GM19099 (cell line): ENCODE data around the gene PGAM2.

Experiments used
- POLR2A ChIP-seq: IDR thresholded peaks from 3 replicates; pipeline ENCODE4 v1.6.1; 2011; ENCODE audit warnings: low read depth; ENCODE audit not compliant: insufficient read length; ENCODE audit errors: extremely low read depth

The PGAM2 gene

DNA sequence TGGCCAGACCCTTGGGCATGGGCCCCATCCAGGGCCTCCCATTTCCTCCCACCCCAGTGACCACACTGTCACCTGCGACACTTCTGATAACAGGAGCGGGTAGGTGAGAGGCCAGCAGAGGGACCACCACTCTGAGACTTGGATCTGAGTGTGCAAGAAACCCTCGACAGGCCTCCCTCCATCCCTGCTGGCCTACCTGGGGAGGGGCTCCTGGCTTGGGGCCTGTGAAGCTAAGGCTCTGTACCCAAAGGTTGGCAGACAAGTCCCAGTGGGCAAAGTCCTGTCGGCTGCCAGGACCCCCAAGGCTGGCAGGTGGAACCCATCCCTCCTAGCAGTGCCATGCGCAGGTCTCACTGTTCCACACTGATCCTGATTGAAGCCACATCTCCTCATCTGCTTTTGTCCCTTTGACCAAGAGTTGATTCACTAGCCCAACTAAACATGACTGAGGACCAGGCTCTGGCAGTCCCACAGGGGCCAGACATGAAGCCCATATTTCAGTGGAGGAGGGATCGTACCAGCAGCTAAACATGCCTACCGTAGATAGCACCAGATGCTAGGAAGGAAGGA is 1.2 kb upstream of the PGAM2 start:
- no peak for TF ChIP-seq POLR2A

DNA sequence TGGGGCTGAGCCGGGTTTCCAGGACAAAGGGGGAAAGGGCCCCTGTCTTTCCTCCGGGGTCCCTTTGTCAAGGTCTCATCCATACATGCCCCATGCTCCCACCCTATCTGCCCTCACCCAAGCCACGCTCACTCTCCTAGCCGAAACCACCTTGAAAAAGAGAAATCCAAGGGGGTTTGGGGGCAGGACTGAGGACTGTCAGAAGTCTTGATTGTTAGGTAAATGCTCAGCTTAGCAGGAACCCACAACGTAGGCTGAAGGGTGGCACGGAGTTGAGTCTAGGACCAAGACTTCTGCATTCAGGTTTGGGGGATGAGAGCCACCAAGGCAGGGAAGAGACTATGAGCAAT is 719 bp upstream of the PGAM2 start:
- TF ChIP-seq POLR2A, result peak; percentile 28

DNA sequence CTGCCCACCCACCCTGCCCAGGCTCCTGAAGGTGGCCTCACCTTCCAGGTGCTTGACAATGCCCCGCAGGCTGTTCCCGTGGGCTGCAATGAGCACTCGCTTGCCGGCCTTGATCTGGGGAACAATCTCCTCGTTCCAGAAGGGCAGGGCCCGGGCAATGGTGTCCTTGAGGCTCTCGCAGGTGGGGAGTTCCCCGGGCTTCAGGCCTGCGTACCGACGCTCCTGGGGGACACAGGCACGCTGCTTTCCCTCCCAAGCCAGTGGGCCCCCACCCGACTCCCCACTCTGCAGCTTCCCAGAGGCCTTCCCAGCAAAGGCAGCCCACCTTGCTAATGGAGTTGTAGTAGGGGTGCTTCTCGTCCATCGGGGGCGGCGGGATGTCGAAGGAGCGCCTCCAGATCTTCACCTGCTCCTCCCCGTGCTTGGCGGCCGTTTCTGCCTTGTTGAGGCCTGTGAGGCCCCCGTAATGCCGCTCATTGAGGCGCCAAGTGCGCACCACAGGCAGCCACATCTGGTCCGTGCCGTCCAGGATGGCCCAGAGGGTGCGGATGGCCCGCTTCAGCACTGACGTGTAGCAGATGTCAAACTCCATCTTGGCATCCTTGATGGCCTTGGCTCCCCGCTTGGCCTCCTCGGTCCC is 456 bp downstream of the PGAM2 start:
- TF ChIP-seq POLR2A, result no peak

DNA sequence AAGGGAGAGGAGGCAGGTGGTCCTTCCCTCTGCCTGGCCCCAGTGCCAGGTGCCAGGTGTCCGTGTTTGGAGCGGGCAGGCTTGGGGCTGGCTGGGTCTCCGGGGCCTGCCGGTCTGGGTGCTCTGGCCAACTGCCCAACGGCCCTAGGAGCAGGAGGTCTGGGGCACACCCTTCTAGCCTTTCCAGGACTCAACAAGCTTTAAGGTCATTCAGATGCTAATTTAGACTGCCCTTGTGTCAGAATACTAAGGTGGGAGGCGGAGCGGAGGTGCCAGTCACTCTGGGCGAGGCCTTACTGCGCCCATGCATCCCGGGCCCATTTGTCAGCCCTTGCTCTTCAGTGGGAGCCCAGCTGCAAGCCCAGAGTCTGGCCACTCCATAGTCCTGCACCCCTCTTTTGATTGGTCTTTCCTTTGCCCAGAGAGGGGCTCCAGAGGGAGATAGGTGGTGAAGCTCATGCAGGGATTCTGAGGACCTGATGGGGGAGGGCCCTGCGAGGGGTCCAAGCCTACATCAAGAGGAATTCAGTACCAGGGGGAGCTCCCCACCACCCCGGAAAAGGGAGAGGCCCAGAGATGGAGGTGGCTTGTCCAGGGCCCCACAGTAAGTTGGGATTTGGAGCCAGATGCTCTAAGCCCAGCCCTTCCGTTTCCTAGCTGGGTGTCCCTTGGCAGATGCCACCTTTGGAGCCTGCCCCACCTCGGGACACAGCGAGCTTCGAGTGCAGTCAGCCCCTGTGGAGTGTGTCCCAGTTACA is 1.3 kb downstream of the PGAM2 start:
- peak; percentile 2 for TF ChIP-seq POLR2A

DNA sequence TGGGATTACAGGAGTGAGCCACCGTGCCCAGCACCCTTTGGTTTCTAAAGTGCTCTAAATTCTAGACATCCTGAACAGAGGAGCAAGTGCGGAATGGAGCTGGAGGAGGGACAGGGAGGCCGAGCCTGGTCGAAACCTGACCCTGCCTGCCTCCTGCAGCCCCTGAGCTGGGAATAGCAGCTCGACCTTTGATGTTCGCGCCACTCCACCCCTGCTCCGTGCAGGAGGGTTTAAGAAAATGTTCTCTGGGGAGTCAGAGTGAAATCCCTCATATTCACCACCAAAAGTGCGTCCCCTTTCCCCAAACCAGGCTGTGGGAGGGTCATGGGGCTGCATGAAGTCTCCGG is 1.8 kb downstream of the PGAM2 start:
- no peak for TF ChIP-seq POLR2A

DNA sequence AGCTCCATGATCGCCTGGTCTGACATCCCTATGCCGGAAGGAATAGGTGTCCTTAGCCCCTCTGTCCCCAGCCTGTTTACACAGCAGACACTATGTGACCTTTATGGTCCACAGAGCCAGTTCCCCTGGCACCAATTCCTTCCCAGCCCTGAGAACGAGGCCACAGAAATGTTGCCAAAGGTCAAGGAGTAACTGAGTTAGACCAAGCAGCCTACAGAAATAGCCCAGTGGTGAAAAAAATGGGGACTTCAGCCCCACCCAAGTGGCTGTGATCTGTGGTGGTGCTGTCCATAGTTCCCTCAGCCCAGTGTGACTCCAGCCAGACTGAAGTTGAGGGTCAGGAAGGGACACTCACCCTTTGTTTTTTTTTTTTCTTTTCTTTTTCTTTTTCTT is 2.5 kb downstream of the PGAM2 start:
- no peak for TF ChIP-seq POLR2A

DNA sequence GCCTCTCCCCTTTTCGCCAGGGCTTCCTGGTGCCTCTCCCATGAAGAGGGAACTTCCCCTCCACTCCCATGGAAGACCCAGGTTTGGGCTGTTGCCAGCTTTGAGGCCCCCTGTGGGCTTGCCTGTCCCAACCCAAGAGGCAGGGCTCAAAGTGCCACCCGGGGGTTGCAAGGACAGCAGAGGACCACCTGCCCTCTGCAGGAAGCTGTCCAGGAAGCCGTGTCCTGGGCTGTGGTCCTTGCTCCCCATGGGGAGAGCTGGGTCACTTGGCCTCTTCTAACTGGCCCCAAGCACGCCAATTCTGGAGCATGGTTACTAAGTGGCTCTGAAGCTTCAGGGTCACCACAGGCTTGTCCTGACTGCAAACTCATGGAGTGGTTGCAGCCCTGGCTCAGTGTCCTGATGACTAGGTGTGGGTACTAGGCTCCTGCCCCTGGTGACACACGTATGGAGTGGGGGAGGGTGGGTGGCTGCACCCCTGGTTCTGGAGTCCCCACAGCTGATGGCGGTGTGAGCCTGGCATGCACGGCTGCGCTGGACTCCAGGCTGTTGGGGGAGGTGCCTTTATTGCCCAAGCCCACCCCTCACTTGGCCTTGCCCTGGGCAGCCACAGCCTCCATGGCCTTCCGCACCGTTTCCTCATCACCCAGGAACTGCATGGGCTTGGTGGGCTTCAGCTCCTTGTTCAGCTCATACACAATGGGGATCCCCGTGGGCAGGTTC is 3.0 kb downstream of the PGAM2 start:
- TF ChIP-seq POLR2A, result no peak

DNA sequence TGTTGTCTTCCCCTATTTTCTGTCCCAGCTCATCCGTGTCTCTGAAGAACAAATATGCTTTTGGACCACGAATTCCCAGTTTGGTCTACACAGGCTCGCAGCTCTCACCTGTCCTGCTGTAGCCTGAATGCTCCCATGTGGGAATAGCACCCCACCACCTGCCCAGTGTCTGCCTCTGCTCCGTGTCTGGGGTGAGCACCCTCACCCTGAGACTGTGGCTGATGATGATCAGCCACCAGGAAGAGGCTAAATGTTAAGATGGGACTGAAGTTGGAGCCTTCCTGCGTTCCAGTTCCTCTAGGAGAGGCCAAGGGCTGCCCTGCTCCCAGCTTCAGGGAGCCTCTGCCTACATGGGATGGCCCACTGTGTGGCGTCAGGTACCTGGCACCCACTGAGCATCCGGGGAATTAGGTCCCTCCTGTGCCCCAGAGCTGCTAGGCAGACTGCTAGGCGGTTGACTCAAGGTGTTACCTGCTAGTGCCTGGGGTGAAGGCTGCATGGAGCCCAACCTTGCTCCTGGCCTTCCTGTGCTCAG is 3.7 kb downstream of the PGAM2 start:
- TF ChIP-seq POLR2A, result no peak

DNA sequence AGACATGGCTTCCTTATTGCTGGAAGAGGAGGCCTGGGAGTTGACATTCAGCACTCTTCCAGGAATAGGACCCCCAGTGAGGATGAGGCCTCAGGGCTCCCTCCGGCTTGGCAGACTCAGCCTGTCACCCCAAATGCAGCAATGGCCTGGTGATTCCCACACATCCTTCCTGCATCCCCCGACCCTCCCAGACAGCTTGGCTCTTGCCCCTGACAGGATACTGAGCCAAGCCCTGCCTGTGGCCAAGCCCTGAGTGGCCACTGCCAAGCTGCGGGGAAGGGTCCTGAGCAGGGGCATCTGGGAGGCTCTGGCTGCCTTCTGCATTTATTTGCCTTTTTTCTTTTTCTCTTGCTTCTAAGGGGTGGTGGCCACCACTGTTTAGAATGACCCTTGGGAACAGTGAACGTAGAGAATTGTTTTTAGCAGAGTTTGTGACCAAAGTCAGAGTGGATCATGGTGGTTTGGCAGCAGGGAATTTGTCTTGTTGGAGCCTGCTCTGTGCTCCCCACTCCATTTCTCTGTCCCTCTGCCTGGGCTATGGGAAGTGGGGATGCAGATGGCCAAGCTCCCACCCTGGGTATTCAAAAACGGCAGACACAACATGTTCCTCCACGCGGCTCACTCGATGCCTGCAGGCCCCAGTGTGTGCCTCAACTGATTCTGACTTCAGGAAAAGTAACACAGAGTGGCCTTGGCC is 4.3 kb downstream of the PGAM2 start:
- no peak for TF ChIP-seq POLR2A

DNA sequence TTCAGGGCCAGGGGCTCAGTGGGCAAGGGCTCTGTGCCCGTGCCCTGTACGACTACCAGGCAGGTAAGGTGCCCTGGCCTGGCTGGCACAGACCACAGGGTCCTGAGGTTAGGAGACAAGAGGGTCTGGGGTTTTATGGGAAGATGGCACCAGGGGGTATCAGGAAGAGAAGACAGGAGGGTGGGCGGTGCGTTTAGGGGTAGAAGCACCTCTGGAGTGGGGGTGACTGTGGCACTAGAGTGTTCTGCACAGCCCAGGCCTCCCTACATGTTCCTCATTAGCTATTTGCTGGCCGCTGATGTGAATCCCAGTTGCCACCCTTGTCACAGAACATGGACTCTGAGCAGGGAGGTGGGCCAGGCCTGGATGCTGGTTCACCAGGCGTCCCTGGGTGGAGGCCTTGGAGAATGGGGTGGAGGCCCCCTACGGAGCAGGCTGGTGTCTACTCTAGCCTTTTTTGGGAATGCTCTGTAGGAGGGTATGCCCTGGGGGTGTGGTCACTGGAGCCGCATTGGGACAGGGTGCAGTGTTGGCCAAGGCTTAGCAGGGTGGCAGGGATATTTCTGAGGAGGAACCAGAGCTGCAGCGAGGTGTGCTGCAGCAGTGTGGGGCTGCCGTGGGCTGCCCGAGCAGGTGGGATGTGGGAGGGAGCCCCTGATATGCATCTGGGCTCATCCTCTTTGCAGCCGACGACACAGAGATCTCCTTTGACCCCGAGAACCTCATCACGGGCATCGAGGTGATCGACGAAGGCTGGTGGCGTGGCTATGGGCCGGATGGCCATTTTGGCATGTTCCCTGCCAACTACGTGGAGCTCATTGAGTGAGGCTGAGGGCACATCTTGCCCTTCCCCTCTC is 5.0 kb downstream of the PGAM2 start:
- TF ChIP-seq POLR2A, result no peak

DNA sequence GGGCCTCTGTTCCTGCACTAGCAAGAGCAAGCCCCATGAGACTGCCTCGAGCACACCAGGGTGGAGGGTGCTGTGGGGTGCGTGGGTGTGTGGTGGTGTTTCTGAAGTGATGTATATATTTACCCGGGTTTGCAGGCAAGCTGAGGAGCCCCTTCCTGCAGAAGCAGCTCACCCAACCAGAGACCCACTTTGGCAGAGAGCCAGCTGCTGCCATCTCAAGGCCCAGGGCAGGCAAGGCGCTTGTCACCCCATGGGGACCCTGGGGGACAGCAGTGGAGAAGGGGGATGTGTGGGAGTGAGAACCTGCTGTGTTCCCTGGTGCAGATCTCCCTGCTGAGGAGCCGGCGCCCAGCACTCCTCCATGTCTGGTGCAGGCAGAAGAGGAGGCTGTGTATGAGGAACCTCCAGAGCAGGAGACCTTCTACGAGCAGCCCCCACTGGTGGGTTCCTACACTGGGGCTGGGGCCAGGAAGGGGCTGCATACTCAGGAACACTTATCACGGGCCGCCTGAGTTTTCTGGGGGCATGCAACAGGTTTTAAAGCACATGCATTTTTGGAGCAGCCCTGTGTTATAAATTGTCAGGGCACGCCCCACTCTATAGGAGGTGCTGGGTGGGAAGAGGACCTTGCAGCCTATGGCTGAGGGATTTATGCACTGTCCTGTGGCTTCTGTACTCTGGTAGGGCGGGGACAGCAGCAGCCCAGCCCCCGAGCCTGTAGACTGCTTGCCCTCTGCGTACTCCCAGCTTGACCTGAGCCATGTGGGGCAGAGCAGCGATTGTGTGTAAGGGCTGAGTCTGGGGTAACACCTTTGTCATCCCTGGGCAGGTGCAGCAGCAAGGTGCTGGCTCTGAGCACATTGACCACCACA is 5.9 kb downstream of the PGAM2 start:
- TF ChIP-seq POLR2A, result no peak

DNA sequence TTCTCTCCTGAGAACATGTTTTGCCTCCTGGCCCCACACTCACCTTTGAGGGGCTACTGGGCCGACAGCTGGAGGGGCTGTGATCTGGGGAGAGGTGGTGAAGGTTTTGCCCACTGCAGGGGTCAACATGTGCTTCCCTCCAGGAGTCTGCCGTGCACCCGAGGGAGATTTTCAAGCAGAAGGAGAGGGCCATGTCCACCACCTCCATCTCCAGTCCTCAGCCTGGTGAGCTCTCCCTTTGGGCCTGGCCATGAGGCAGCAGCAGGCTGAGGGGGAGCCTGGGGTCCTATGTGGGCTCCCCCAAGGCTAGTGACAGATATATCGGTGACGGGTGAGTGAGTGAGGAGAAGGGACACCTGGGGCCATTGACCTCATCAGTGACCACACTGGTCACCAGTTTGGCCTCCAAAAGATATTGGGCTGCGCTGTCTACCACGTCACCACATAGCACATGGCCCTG is 6.6 kb downstream of the PGAM2 start:
- no peak for TF ChIP-seq POLR2A

DNA sequence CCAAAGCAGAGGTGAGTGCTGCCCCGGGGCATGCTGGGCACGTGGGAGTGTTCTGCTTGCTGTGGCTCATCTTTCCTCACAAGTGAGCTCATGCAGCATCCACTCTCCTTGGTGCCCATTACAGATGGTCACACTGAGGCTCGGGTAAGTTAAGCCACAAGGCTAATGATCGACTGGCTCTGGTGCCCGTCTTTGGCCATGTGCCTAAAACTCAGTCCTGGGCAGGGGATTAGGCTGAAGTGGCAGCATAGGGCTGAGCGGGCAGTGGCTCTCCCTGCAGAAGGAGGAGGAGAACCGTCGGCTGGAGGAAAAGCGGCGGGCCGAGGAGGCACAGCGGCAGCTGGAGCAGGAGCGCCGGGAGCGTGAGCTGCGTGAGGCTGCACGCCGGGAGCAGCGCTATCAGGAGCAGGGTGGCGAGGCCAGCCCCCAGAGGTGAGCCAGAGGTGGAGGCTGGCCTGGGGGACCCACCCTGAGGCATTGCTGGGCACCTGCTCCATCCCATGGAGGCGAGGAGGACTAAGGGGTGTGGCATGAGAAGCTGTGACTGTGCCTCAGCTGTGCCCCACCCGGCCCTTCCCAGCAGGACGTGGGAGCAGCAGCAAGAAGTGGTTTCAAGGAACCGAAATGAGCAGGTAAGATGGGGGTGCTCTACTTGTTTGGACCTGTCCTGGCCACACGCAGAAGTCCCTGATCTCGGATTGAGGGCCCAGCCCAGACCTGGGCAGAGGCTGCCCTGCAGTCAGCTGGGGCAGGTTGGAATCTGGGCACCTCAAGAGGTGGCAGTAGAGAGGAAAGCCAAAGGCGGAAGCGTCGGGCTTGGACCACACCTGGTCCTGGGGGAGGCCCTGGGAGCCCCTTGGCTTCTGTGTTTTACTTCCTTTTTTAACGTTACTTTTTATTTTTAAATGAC is 7.3 kb downstream of the PGAM2 start:
- no peak for TF ChIP-seq POLR2A
